Omental fat pad (tissue), 4 donors: ENCODE measurements around the gene C1QTNF2. TPM values are rescaled to one million over a fixed set of nuclear protein-coding genes. Genes with fewer than 3 reads are reported as not detected.

ENCODE experiments used
- ATAC-seq: fragments of 150-250 bp; one replicate; pipeline ENCODE4 v1.9.1; 2016; ENCODE audit warnings: mild to moderate bottlenecking, moderate library complexity; ENCODE audit not compliant: low FRiP score
- DNase-seq: peaks from one replicate; pipeline ENCODE4 v3.0.0-alpha.2; 2019; ENCODE audit warnings: low spot score
- CTCF ChIP-seq, 3 donors: fragments of 450-650 bp; IDR thresholded peaks; one replicate each; pipeline ENCODE4 v1.5.1; 2016 to 2017; ENCODE audit warnings: antibody characterized with exemption in 3 of 3, mild to moderate bottlenecking in 3 of 3, moderate library complexity in 2 of 3
- total RNA-seq, 4 donors: library from RNA; depleted of rRNA; stranded (reverse); fragments of >200 nt; gene quantifications; one replicate each; pipeline ENCODE4 v1.1.0, GENCODE V29; 2016

Gene C1QTNF2
- total RNA-seq, 4 donors from 2014 or later: 0.19 to 0.47 (median 0.25) TPM; not detected in 1

GRCh38 chr5:160375166-160375565, 4.7 kb upstream of the C1QTNF2 start:
- DNase-seq: no peak
- TF ChIP-seq CTCF (IDR thresholded peaks at IDR 0.05): no peak
- no peak for ATAC-seq

DNA sequence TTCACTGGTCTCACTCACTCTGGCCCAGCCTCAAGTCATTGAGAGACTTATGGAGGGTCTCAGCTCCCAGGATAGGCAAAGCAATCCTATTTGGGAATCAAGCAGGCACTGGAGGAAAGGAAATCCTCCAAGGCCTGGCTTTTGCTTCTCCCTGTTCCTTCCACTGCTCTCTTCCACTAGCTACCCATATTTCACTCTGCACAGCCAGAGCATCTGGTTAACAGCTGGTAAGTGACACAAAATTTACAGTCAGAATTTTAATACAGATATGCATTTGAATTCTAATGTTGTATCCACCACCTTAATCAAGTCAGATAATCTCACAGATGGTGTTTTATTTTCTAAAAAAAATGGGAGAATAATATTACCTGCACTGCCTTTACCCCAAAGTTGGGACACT, 868 bp upstream of the C1QTNF2 start:
- no peak for TF ChIP-seq CTCF (IDR thresholded peaks at IDR 0.05)
- DNase-seq (no peak), ATAC-seq (no peak)

DNA sequence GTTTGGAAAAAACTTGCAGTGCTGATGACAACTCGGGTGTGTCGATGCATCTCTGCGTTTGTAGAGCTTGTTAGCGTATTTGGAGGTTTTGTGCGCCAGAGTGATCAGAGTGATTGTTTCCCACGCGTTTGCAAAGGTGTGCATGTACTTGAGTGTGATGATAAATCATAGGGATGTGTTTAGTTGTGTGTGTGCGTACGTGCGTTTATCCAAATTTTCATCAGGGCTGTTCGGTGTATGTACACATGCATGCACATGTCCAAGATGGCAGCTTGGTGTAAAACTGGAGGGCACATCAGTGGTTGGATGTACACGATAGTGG, 248 bp upstream of the C1QTNF2 start:
- no peak for DNase-seq
- no peak for TF ChIP-seq CTCF (IDR thresholded peaks at IDR 0.05)
- no peak for ATAC-seq

- no peak for TF ChIP-seq CTCF (IDR thresholded peaks at IDR 0.05)
- no peak for DNase-seq
- ATAC-seq: no peak
Observed at GRCh38 chr5:160367885-160368284, 2.5 kb downstream of the C1QTNF2 start.

DNA sequence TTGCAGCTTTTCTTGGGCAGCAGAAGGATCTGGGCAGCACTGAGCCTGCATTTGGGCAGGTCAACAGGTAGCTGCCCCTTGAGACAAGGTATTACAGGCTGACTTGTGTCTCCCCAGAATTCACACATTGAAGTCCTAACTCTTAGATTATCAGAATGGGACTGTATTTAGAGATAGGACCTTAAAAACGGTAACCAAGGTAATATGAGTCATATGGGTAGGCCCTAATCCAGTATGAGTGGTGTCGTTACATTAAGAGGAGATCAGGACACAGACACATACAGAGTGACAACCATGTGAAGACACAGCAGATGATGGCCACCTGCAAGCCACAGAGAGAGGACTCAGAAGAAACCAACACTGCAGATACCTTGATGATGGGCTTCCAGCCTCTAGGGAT, 3.2 kb downstream of the C1QTNF2 start:
- DNase-seq (no peak), ATAC-seq (no peak)
- TF ChIP-seq CTCF (IDR thresholded peaks at IDR 0.05): no peak

DNA sequence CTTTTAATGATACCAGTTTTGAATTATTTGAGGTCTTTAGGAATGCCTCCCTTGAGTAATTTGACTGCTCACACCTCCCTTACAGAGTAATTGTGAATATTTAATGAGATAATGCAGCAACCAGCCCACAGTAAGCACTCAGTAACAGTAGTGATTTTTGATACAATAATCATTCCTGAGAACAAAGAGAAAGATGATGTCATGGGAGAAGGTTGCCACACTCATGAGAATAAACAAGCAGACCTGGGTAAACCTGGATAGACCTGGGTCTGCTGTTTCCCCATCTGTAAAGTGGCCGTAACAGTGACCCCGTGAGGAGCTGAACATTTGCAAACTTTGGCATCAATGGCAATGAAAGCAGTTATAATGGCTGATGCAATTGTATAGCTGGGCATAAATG, 4.2 kb downstream of the C1QTNF2 start:
- no peak for TF ChIP-seq CTCF (IDR thresholded peaks at IDR 0.05)
- DNase-seq: no peak
- no peak for ATAC-seq

GRCh38 chr5:160363660-160364395, 6.6 kb downstream of the C1QTNF2 start:
- TF ChIP-seq CTCF (IDR thresholded peaks at IDR 0.05): no peak
- DNase-seq (no peak), ATAC-seq (no peak)
